ENCODE data around the gene KCTD17. TPM values are rescaled to one million over a fixed set of nuclear protein-coding genes. Genes with fewer than 3 reads are reported as not detected.

KCTD17 gene
- total RNA-seq, 2 experiments from 2014 or later, result 17.3 to 17.9 TPM

DNA sequence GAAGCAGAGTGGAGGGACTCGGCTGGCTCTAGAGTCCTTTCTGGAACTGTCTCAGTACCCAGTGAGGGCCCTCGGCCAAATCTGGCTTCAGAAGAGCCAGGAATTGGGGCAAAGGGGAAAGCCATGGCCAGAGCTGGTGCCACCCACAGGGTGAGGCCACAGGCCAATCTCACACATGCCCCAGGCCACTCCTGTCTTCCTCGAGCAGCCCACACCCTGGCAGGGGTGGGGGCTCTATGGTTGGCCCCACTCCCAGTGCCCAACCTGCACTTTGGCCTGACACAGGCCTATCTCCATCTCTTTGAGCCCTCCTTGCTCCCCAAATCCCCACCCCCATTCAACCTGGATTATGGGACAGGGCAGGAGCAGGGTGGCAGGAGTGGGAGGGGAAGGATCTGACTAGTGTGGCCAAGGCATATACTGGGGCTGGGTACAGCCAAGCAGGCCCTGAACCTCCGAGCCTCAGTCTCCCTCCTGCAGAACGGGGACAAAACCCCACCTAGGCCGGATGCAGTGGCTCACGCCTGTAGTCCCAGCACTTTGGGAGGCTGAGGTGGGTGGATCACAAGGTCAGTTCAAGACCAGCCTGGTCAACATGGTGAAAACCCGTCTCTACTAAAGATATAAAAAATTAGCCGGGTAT is 39.2 kb upstream of the KCTD17 start:
- Mint-ChIP-seq H3K4me1 (ENCODE audit: low read depth) (no peaks in the 10 kb centered on the region), H3K36me3 (ENCODE audit: low read depth) (no peaks in the 10 kb centered on the region), H3K27ac (no peak overlapping the region), H3K9me3 (no peaks in the 10 kb centered on the region), H3K27me3 (peaks cover 2% of the 10 kb centered on the region), H3K4me3 (no peak overlapping the region)
- Histone ChIP-seq H3K9me3 (ENCODE audit: control insufficient read depth in 1 of 2, insufficient read depth in 1 of 2, low read length in 2 of 2) (no peaks in the 10 kb centered on the region), H3K27me3 (ENCODE audit: control insufficient read depth in 1 of 2, insufficient read depth in 2 of 2, low read length in 2 of 2) (peaks cover 0 to 2% of the 10 kb centered on the region in 2 experiments), H3K4me1 (ENCODE audit: insufficient read depth, low read length) (no peaks in the 10 kb centered on the region), H3K4me3 (ENCODE audit: low read length) (no peak overlapping the region), H3K36me3 (ENCODE audit: insufficient read depth, low read length) (no peaks in the 10 kb centered on the region), H3K27ac (ENCODE audit: low read depth in 1 of 2, low read length in 2 of 2) (no peak overlapping the region)
- CTCF ChIA-PET, result no interaction called here
- DNase-seq (no peak), ATAC-seq (ENCODE audit: poor library complexity) (no peak)
- TF ChIP-seq, protein P1, sequence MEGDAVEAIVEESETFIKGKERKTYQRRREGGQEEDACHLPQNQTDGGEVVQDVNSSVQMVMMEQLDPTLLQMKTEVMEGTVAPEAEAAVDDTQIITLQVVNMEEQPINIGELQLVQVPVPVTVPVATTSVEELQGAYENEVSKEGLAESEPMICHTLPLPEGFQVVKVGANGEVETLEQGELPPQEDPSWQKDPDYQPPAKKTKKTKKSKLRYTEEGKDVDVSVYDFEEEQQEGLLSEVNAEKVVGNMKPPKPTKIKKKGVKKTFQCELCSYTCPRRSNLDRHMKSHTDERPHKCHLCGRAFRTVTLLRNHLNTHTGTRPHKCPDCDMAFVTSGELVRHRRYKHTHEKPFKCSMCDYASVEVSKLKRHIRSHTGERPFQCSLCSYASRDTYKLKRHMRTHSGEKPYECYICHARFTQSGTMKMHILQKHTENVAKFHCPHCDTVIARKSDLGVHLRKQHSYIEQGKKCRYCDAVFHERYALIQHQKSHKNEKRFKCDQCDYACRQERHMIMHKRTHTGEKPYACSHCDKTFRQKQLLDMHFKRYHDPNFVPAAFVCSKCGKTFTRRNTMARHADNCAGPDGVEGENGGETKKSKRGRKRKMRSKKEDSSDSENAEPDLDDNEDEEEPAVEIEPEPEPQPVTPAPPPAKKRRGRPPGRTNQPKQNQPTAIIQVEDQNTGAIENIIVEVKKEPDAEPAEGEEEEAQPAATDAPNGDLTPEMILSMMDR (IDR thresholded peaks at IDR 0.05), result no peak
- intact Hi-C loops (cut with DNase I, micrococcal nuclease), result loop anchor here in 1 of 2 experiments (10.0 kb wide), 1 partner anchor 68 kb away; no protein-coding TSS in a partner anchor
- POLR2A ChIA-PET, result no interaction called here

DNA sequence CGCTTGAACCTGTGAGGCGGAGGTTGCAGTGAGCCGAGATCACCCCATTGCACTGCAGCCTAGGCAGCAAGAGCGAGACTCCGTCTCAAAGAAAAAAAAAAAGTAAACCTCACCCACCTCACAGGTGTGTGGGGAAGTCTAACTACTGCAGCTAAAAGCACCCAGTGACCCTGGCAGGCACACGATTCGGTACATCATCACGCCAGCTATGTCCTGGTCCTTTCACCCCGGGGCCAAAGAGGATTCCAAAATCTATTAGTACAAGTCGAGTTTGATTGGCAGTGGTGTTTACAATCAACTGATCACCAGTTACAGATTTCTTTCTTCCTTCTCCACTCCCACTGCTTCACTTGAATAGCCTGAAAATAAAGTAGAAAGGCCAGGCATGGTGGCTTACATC is 38.6 kb upstream of the KCTD17 start:
- POLR2A ChIA-PET, result no interaction called here
- TF ChIP-seq, protein P1 (IDR thresholded peaks at IDR 0.05), result no peak
- Histone ChIP-seq H3K27ac (ENCODE audit: low read depth in 1 of 2, low read length in 2 of 2) (no peak overlapping the region), H3K27me3 (ENCODE audit: control insufficient read depth in 1 of 2, insufficient read depth in 2 of 2, low read length in 2 of 2) (peaks cover 0 to 2% of the 10 kb centered on the region in 2 experiments), H3K9me3 (ENCODE audit: control insufficient read depth in 1 of 2, insufficient read depth in 1 of 2, low read length in 2 of 2) (no peaks in the 10 kb centered on the region), H3K4me1 (ENCODE audit: insufficient read depth, low read length) (no peaks in the 10 kb centered on the region), H3K36me3 (ENCODE audit: insufficient read depth, low read length) (no peaks in the 10 kb centered on the region), H3K4me3 (ENCODE audit: low read length) (no peak overlapping the region)
- no peak overlapping the region for H3K27ac Mint-ChIP-seq
- no peaks in the 10 kb centered on the region for H3K4me1 Mint-ChIP-seq (ENCODE audit: low read depth)
- intact Hi-C loops (cut with DNase I, micrococcal nuclease), result loop anchor here in 1 of 2 experiments (10.0 kb wide), 1 partner anchor 68 kb away; no protein-coding TSS in a partner anchor
- H3K9me3 Mint-ChIP-seq, result no peaks in the 10 kb centered on the region
- H3K36me3 Mint-ChIP-seq (ENCODE audit: low read depth), result no peaks in the 10 kb centered on the region
- DNase-seq (no peak), ATAC-seq (ENCODE audit: poor library complexity) (no peak)
- no peaks in the 10 kb centered on the region for H3K27me3 Mint-ChIP-seq
- no peak overlapping the region for H3K4me3 Mint-ChIP-seq
- CTCF ChIA-PET, result no interaction called here

DNA sequence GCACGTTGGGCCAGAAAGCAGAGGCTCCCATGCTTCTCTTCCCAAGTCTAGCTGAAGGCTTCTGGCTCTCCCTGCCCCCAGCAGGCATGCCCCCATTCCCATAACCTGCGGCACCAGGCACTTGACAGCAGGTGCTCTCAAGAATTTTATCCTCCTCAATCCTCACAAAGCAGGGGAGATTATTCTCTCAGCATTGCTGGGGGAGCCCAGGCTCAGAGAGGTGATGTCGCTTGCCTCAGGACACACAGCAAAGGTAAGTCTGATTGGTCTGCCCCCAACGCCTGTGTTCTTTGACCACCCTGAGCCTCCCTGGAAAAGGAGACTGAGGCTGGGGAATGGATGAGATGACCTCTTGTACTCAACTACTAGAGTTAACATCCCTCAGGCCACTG is 37.1 kb upstream of the KCTD17 start:
- intact Hi-C loops (cut with DNase I, micrococcal nuclease), result loop anchor here in 1 of 2 experiments (10.0 kb wide), 1 partner anchor 70 kb away; no protein-coding TSS in a partner anchor
- Mint-ChIP-seq H3K27ac (no peak overlapping the region), H3K36me3 (ENCODE audit: low read depth) (no peaks in the 10 kb centered on the region), H3K4me1 (ENCODE audit: low read depth) (no peaks in the 10 kb centered on the region), H3K4me3 (no peak overlapping the region), H3K9me3 (no peaks in the 10 kb centered on the region), H3K27me3 (no peaks in the 10 kb centered on the region)
- H3K4me1 ChIP-seq (ENCODE audit: insufficient read depth, low read length), result peaks cover 8% of the 10 kb centered on the region
- POLR2A ChIA-PET, result no interaction called here
- CTCF ChIA-PET, result no interaction called here
- ATAC-seq (ENCODE audit: poor library complexity) (no peak), DNase-seq (no peak)
- H3K27me3 ChIP-seq (ENCODE audit: control insufficient read depth in 1 of 2, insufficient read depth in 2 of 2, low read length in 2 of 2), result no peaks in the 10 kb centered on the region
- no peak overlapping the region for H3K4me3 ChIP-seq (ENCODE audit: low read length)
- H3K9me3 ChIP-seq (ENCODE audit: control insufficient read depth in 1 of 2, insufficient read depth in 1 of 2, low read length in 2 of 2), result no peaks in the 10 kb centered on the region
- H3K36me3 ChIP-seq (ENCODE audit: insufficient read depth, low read length), result no peaks in the 10 kb centered on the region
- H3K27ac ChIP-seq (ENCODE audit: low read depth in 1 of 2, low read length in 2 of 2), result no peak overlapping the region
- TF ChIP-seq, protein P1 (IDR thresholded peaks at IDR 0.05), result no peak
